Amniotic epithelial cell (primary cell): Measurements from ENCODE around the gene GGCT.

Experiments used
- DNase-seq: peaks from one replicate; pipeline ENCODE4 v3.0.0-alpha.2; 2010; ENCODE audit warnings: low read depth

Gene GGCT

GRCh38 chr7:30462179-30462578, 42.5 kb downstream of the GGCT start:
- DNase-seq = no peak

- no peak for DNase-seq
These were observed 44.4 kb downstream of the GGCT start for GRCh38 chr7:30460246-30460633.

GRCh38 chr7:30459591-30460245, 44.9 kb downstream of the GGCT start:
- DNase-seq = peak; percentile 99

GRCh38 chr7:30458311-30458710, 46.3 kb downstream of the GGCT start:
- DNase-seq = no peak

GRCh38 chr7:30453921-30454320, 50.7 kb downstream of the GGCT start:
- DNase-seq = no peak

- no peak for DNase-seq
These were observed 51.6 kb downstream of the GGCT start for GRCh38 chr7:30453016-30453415.

GRCh38 chr7:30452280-30452930, 52.2 kb downstream of the GGCT start:
- DNase-seq = no peak

- DNase-seq = no peak
These were observed 52.9 kb downstream of the GGCT start for GRCh38 chr7:30451539-30452279.

- no peak for DNase-seq
These were observed 53.6 kb downstream of the GGCT start for GRCh38 chr7:30450983-30451497.

GRCh38 chr7:30450240-30450982, 54.2 kb downstream of the GGCT start:
- DNase-seq = no peak

- DNase-seq = no peak
These were observed 56.0 kb downstream of the GGCT start for GRCh38 chr7:30448461-30449189.

GRCh38 chr7:30447466-30447865, 57.2 kb downstream of the GGCT start:
- no peak for DNase-seq
